Activated CD4-positive, alpha-beta T cell treated with anti-CD3 and anti-CD28 coated beads, Interleukin-2, amount 50 U/mL, for 16 hours (primary cell): Measurements from ENCODE around the gene PARPBP.
"Not testable (repeated sequence)": the region's sequence is repeated elsewhere in the genome, so short reads cannot be mapped to it uniquely, and the experiment has no call there.

ENCODE experiments used
- DNase-seq: peaks from one replicate; pipeline ENCODE4 v3.0.0-alpha.2; 2020

PARPBP gene, protein sequence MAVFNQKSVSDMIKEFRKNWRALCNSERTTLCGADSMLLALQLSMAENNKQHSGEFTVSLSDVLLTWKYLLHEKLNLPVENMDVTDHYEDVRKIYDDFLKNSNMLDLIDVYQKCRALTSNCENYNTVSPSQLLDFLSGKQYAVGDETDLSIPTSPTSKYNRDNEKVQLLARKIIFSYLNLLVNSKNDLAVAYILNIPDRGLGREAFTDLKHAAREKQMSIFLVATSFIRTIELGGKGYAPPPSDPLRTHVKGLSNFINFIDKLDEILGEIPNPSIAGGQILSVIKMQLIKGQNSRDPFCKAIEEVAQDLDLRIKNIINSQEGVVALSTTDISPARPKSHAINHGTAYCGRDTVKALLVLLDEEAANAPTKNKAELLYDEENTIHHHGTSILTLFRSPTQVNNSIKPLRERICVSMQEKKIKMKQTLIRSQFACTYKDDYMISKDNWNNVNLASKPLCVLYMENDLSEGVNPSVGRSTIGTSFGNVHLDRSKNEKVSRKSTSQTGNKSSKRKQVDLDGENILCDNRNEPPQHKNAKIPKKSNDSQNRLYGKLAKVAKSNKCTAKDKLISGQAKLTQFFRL

GRCh38 chr12:102119674-102120563 lies at the start of gene PARPBP, which contains the start of gene NUP37:
Gene PARPBP, plus strand, starts transcription at chr12:102120183. Its CDS starts 3,706 bp downstream, at chr12:102123889.
Gene NUP37, minus strand, starts transcription at chr12:102120114. Its CDS starts 1,596 bp downstream, at chr12:102118518.
- peak; percentile 95 for DNase-seq

GRCh38 chr12:102072092-102072491 lies 47.9 kb upstream of the PARPBP start:
- not testable (repeated sequence) for DNase-seq

- no peak for DNase-seq
Observed at GRCh38 chr12:102080842-102081241, 39.1 kb upstream of the PARPBP start.

DNA sequence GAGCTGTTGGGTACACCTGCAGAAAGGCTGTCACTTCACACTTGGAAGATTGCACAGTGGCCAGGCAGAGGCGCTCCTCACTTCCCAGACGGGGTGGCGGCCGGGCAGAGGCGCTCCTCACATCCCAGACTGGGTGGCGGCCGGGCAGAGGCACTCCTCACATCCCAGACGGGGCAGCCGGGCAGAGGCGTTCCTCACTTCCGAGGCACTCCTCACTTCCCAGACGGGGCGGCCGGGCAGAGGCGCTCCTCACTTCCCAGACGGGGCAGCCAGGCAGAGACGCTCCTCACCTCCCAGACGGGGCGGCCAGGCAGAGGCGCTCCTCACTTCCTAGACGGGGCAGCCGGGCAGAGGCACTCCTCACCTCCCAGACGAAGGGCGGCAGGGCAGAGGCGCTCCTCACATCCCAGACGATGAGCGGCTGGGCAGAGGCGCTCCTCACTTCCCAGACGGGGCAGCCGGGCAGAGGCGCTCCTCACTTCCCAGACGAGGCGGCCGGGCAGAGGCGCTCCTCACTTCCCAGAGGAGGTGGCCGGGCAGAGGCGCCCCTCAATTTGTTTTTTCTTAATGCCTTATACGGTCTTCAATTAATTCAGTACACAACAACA lies 30.7 kb upstream of the PARPBP start:
- DNase-seq = not testable (repeated sequence)

- DNase-seq = no peak
Observed at GRCh38 chr12:102093319-102093718, 26.7 kb upstream of the PARPBP start.

- DNase-seq = peak; percentile 19
Observed at GRCh38 chr12:102095677-102096263, 24.2 kb upstream of the PARPBP start.

GRCh38 chr12:102096855-102097254 lies 23.1 kb upstream of the PARPBP start:
- no peak for DNase-seq

DNA sequence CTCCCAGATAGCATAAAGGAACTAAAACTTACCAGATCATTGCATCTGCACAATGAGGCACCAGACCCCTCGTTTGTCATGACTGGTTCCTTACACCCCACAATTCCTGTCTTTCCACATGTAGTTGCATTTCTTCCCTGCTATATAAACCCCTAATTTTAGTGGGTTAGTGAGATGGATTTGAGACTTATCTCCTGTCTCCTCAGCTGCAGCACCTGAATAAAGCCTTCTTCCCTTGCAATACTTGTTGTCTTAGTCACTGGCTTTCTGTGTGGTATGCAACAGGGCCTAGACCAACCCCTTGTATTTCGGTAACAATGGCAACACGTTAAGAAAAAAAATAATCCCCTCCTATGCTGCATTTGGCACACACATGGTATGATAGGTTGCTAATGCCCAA lies 13.1 kb upstream of the PARPBP start:
- no peak for DNase-seq

DNA sequence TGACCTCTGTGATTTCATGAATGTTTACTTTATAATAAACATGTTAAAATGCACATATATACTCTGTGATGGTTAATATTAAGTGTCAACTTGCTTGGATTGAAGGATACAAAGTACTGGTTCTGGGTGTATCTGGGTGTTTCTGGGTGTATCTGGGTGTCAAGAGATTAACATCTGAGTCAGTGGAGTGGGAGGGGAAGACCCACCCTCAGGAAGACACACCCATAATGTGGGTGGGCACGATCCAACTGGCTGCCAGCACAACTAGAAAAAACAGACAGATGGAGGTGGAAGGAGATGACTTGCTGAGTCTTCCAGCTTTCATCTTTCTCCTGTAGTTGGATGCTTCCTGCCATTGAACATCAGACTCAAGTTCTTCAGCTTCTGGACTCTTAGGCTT lies 12.0 kb upstream of the PARPBP start:
- DNase-seq = no peak

GRCh38 chr12:102110782-102111181 lies 9.2 kb upstream of the PARPBP start:
- no peak for DNase-seq

DNA sequence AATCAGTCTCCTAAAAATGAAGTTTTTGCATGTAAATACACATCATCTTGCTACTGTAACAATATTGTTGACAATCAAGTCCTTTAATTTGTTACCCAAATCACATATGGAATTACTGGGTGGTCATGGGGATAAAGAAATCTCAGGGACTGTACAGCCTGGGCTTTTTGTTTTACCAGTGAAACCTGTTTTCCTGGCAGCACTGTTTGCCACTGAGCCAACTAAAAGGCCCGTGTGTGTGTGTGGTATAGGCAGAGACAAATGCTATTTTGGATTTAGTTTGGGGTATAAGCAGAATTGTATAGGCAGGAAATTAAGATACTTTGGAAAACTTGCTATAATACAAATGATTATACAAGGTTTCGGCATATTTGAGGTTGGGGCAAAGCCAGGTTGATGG lies 5.8 kb upstream of the PARPBP start:
- DNase-seq = no peak

GRCh38 chr12:102116392-102116791 lies 3.6 kb upstream of the PARPBP start:
- no peak for DNase-seq

DNA sequence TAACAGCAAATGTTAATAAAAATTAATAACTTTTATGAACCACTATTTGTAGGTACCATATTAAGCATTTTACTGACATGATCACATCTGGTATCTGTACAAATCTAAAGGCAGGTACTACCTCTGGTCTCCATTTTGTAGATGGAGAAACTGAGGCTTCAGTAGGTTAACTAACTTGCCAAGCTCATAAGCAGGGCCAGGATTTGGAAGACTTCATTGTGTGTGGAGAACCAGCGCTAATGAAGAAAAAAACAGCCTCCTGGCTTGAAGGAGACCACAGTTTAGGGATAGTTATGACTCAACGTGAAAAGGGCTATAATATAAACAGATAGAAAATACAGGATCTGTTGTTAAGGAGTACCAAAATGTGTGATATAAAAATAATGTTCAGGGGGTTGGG lies 1.1 kb upstream of the PARPBP start:
- DNase-seq = no peak

DNA sequence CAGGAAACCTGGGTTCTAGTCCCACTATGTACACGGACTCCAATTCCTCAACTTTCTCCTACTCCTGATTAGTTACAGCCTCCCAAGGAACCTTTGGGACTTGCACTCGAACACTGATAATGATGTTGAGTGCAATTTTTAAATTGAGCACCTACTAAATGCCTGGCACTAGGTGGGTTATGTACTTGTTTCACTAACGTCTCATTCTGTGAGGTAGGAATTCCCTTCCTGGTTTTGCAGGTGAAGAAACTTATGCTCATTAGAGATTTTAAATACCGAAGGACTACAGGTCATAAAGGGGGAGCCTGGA lies 536 bp downstream of the PARPBP start:
- DNase-seq = no peak

DNA sequence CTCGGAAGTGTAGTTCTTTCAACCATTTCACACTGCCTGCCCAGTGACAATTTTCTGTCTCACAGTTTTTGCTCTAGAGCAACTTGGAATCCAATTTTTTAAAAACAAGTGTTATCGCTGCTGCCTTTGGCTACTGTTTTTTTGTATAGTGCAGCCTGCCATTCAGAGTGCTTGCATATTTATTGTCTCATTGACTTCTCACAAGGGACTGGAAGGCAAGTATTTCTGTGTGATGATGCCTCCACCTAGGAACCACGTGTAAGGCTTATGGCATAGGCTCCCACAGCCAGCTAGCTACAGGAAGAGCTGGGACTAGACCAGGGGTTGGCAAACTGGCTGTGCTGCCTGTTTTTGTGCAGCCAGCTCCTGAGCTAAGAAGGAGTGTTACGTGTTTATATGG lies 903 bp downstream of the PARPBP start:
- DNase-seq = peak; percentile 32

- DNase-seq = not testable (repeated sequence)
Observed at GRCh38 chr12:102121328-102121727, 1.3 kb downstream of the PARPBP start.

DNA sequence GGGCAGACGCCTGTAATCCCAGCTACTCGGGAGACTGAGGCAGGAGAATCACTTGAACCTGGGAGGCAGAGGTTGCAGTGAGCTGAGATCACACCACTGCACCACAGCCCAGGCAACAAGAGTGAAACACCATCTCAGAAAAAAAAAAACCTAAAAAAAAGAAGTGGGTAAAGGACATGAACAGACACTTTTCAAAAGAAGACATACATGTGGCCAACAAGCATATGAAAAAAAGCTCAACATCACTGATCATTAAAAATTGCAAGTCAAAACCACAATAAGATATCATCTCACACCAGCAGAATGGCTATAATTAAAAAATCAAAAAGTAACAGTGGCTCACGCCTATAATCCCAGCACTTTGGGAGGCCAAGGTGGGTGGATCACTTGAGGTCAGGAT lies 10.7 kb downstream of the PARPBP start:
- not testable (repeated sequence) for DNase-seq

DNA sequence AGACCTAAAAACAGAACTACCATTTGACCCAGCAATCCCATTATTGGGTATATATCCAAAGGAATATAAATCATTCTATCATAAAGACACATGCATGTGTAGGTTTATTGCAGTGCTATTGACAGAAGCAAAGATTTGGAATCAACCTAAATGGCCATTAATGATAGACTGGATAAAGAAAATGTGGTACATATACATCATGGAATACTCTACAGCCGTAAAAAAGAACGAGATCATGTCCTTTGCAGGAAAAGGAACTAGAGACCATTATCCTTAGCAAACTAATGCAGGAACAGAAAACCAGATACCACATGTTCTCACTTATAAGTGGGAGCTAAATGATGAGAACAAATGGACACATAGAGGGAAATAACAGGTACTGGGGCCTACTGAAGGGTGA lies 11.5 kb downstream of the PARPBP start:
- not testable (repeated sequence) for DNase-seq

DNA sequence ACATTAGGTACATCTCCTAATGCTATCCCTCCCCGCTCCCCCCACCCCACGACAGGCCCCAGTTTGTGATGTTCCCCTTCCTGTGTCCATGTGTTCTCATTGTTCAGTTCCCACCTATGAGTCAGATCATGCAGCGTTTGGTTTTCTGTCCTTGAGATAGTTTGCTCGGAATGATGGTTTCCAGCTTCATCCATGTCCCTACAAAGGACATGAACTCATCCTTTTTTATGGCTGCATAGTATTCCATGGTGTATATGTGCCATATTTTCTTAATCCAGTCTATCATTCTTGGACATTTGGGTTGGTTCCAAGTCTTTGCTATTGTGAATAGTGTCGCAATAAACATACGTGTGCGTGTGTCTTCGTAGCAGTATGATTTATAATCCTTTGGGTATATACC lies 17.6 kb downstream of the PARPBP start:
- not testable (repeated sequence) for DNase-seq

DNA sequence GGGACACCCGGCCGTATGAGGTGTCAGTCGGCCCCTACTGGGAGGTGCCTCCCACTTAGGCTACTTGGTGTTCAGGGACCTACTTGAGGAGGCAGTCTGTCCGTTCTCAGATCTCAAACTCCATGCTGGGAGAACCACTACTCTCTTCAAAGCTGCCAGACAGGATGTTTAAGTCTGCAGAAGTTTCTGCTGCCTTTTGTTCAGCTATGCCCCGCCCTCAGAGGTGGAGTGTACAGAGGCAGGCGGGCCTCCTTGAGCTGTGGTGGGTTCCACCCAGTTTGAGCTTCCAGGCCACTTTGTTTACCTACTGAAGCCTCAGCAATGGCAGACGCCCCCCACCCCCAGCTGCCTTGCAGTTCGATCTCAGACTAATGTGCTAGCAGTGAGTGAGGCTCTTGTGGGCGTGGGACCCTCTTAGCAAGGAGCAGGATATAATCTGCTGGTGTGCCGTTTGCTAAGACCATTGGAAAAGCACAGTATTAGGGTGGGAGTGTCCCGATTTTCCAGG lies 22.9 kb downstream of the PARPBP start:
- not testable (repeated sequence) for DNase-seq

DNA sequence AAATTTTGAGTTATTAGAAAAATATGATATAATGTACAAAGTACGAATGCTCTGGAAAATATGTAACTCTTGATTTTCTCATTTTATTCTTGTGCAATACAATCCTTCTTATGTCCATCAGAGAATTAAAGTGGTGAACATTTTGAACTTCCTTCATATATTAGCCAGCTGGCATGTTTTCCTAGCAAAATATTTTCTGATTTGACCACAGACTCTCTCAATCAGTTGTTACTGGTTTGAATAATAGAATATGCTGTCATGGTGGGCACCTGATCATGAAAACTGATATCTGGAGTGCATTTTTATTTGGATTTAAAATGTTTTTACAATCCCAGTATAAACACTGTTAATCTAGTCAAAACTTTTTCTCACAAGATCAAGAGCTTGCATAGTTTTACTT lies 24.2 kb downstream of the PARPBP start:
- no peak for DNase-seq

DNA sequence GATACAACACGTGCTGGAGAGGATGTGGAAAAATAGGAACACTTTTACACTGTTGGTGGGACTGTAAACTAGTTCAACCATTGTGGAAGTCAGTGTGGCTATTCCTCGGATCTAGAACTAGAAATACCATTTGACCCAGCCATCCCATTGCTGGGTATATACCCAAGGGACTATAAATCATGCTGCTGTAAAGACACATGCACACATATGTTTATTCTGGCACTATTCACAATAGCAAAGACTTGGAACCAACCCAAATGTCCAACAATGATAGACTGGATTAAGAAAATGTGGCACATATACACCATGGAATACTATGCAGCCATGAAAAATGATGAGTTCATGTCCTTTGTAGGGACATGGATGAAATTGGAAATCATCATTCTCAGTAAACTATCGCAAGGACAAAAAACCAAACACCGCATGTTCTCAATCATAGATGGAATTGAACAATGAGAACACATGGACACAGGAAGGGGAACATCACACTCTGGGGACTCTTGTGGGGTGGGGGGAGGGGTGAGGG lies 27.1 kb downstream of the PARPBP start:
- DNase-seq = not testable (repeated sequence)
